H1 (cell line): Measurements from ENCODE around the gene LRTM2.

Source experiments
- CTCF ChIP-seq, 3 experiments: IDR thresholded peaks; 1 replicate in 2 of 3; 2 replicates in 1 of 3; pipeline versions ENCODE4 v1.5.1 to v1.6.1; 2011; ENCODE audit warnings: low read length in 3 of 3, mild to moderate bottlenecking in 3 of 3, inconsistent platforms in 2 of 3, low read depth in 1 of 3, moderate library complexity in 1 of 3; ENCODE audit not compliant: insufficient read depth in 1 of 3; ENCODE audit errors: control extremely low read depth in 1 of 3
- E2F6 ChIP-seq: IDR thresholded peaks from 2 replicates; pipeline ENCODE4 v1.6.1; 2012; ENCODE audit warnings: inconsistent platforms
- JUND ChIP-seq: IDR thresholded peaks from 2 replicates; pipeline ENCODE4 v1.6.1; 2011; ENCODE audit warnings: mild to moderate bottlenecking, improper control_type of control experiment, low read length
- RAD21 ChIP-seq, 2 experiments: IDR thresholded peaks in 1 of 2; conservative IDR thresholded peaks in 1 of 2; 2 replicates each; pipeline ENCODE4 v1.6.1; 2011; ENCODE audit warnings: low read depth in 2 of 2, low read length in 2 of 2, improper control_type of control experiment in 1 of 2, inconsistent platforms in 1 of 2, mild to moderate bottlenecking in 1 of 2, moderate library complexity in 1 of 2
- SRF ChIP-seq: IDR thresholded peaks from 2 replicates; pipeline ENCODE4 v1.6.1; 2011; ENCODE audit warnings: mild to moderate bottlenecking, low read depth, low read length, moderate library complexity
- TAF1 ChIP-seq: IDR thresholded peaks from 2 replicates; pipeline ENCODE4 v1.6.1; 2011; ENCODE audit warnings: mild to moderate bottlenecking, low read depth, low read length
- ZNF274 ChIP-seq: IDR thresholded peaks from 2 replicates; pipeline ENCODE4 v1.7.0; 2012; ENCODE audit warnings: low read length, borderline replicate concordance; ENCODE audit errors: extremely low read depth

- TF ChIP-seq ZNF274 (no peak), CTCF (IDR thresholded peaks at IDR 0.05; ENCODE audit: control extremely low read depth in 1 of 3, insufficient read depth in 1 of 3, low read depth in 1 of 3, low read length in 3 of 3) (no peak), RAD21 (IDR thresholded peaks at IDR 0.05 in 1 of 2, conservative IDR thresholded peaks at IDR 0.05 in 1 of 2; ENCODE audit: low read depth in 2 of 2, low read length in 2 of 2) (no peak), E2F6 (no peak), SRF (no peak), JUND (no peak), TAF1 (no peak)
Measured at GRCh38 chr12:1853716-1854115, 33.4 kb downstream of the LRTM2 start.
